GM11168 (cell line): ENCODE data around the gene HTT.

ENCODE experiments used
- in situ Hi-C: fragments of 300-500 bp; cut with MboI; formaldehyde crosslinking; loops from one replicate; pipeline ENCODE4 v1.12.0; 2022; ENCODE audit warnings: low sequenced_read_pairs; ENCODE audit not compliant: unreplicated experiment

HTT gene

DNA sequence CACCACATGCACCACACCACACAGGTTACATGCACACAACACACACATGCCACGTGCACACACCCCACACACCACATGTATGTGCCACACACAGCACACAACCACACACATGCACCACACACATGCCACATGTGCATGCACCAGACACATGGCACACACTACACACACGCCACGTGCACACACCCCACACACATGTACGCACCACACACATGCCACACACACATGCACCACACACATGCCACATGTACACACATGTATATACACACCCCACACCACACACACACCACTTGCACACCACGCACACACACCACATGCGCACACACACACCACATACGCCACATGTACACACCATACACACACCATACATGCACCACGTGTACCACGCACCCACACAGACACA lies 154.8 kb downstream of the HTT start:
- in situ Hi-C loops = no loop called here

DNA sequence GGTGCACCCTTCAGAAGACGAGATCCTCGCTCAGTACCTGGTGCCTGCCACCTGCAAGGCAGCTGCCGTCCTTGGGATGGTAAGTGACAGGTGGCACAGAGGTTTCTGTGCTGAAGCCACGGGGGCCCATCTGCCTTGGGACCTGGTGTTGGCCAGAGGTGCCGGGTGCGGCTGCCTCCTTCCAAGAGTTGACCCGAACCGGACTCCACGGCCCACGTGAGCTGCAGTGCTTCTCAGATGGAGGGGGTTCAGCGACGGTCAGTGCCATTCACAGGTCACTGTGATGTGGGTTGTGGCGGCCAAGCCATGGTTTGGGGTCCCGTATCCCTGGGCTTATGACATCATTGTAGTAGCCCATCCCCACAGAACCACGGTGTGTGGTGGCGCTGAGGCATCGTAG lies 155.5 kb downstream of the HTT start:
- in situ Hi-C loops = no loop called here

DNA sequence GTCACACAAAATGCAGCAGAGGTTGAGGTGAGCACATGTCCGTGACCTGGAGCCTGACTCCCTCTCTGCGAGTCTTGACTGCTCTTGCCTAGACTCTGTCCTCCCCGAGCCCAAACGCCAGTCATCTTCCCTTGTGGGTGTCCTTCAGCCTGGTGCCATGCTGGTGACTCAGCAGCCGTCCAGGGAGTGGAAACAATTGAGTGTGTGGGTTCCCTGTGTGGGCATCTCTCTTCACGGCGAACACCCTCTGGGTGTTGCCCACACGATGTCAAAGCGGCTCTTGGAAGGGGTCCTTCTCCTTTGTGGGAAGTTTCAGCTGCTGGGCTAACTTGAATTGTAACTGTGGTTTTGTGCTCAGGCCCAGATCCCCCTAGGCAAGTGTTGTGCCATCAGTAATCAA lies 157.0 kb downstream of the HTT start:
- in situ Hi-C loops = no loop called here

DNA sequence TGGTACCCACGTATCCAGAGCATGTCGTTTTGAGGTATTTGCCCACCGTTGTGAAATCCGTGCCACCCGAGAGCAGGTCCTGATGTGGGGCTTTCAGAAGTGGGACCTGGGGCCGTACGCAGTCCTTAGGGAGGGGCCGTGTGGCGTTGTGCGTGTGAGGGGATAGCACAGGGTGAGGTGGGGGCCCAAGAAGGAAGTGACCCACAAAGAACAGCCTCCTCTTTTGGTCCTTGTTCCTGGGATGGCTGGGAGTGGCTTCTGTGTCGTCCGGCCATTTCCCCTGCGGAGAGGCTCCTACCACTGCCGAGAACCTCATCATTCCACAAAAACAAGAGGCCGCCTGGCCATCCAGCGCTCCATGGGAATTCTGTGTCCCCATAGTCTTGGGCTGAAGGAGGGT lies 157.5 kb downstream of the HTT start:
- in situ Hi-C loops = no loop called here

DNA sequence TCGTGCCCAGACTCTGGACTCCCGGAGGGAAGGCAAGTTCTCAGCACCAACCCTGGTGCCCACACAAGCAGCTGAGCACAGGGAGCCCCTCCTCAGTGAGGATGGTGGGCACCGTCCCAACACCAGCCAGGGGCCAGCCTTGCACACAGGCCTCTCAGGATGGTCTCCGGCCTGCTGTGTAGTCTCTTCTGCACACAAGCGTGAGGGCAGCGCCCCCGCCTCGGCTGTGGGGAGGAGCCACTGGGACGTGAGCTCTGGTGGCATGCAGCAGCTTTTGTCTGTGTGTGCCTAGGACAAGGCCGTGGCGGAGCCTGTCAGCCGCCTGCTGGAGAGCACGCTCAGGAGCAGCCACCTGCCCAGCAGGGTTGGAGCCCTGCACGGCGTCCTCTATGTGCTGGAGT lies 158.4 kb downstream of the HTT start:
- in situ Hi-C loops = no loop called here

DNA sequence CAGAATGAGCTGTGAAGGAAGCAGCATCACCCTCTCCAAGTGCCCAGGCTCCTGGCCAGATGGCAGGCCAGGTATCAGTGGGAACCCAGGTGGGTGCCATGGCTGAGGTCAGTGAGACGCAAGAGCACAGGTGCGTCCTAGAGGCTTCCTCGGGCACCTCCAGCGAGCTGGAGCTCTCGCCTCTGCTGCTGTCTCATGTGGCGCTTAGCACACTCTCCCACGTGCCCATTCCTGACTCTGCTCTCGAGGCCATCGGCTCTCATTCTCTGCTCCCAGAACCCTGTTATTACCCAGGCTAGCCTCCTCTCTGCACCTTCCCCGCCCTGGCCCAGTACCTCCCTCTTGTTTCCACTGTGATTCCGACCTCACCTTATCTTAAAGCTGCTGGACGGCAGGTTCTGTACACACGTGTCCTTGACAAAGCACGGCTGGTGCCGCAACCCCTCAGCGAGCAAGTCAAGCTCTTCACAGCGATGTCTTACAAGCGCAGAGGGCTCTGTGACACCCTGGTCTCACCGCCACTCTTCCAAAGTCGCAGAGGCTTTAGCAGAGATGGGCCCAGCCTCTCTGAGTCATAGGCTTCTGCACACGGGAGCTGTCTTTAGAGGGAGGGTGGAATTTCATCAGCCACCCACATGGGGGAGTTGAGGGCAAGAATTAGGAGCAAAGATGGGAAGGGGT lies 159.1 kb downstream of the HTT start:
- in situ Hi-C loops = no loop called here

DNA sequence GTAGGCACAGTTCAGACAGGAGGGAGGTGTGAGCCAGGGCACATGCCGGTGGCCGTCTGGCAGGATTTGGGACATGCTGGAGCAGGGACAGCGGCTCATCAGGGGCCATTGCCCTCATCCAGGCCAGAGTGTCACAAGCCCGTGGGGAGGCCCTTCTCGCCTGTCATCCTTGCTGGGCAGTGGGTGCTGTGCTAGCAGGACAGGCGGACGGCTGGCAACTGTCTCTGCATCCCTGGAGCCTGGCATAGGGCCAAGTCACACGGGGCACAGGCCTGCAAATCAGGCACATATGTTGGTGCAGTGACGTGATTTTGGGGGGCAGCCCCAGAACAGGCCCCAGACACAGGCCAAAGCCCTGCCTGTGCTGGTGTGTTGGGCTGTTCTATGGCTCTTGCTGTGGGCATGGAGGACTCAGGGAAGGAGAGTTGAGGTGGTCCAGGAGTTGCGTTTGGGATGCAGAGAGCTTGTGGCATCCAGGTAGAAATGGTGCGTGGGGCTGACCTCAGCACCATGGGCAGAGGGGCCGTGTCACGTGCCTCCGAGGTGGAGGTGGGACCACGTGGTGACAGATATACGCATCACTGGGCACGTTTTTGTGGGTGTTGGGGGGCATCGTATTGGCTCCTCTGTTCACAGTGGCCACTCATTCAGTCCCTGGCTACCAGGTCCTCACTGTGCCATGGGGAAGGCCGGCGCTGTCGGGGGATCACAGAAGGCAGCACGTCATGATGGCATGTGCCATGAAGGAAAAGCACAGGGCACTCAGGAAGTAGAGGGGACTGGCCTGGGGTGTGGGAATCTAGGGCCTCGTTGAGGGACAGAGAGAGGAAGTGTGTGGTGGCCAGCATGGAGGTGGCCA lies 159.9 kb downstream of the HTT start:
- in situ Hi-C loops = no loop called here

DNA sequence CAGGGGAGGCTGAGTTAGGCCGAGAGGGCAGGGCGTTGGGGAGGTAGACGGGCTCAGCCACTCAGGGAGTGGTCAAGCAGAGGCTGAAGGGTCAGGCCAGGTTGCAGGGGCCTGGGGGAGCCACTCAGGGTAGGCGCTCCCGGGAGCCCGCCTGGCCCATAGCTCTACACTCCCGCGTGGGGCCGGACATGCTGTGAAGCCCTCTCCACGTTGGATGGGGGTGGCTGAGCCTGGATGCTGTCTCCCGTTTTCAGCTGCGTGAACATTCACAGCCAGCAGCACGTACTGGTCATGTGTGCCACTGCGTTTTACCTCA lies 160.5 kb downstream of the HTT start:
- in situ Hi-C loops = no loop called here

DNA sequence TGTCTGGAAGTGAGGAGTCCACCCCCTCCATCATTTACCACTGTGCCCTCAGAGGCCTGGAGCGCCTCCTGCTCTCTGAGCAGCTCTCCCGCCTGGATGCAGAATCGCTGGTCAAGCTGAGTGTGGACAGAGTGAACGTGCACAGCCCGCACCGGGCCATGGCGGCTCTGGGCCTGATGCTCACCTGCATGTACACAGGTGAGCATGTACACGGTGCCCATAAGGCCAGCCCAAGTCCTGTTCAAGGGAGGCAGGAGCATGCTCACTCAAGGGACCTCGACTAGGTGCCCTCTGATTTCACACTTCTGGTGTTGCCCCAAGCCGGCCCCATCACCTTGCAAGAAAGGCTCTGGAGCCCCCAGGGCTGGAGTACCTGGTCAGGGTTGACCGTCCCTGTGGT lies 161.1 kb downstream of the HTT start:
- in situ Hi-C loops = no loop called here

DNA sequence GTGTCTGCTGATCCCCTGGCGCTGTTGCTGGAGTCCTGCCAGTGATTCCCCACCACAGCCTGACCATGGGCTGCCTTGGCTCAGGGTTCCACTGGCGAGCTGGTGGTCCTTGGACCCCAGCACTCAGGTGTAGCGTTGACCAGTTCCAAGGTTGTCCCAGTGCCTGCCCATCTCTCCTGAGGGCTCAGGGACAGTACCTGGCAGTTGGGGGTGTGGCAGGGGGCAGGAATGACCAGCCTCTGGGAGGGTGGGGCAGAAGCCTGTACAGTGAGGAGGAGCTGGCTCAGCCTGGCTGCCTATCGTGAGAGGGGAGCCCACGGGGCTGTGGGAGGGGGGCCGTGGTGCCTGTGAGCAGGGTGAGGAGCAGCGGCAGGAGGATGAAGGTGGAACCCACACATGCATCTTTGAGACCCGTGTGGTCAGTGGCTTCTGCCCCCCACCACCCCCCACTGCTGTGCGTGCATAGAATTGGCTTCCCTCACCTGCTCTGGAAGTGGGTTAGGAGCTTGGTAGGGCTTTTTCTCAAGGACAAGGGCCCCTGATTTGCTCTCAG lies 161.9 kb downstream of the HTT start:
- in situ Hi-C loops = no loop called here

DNA sequence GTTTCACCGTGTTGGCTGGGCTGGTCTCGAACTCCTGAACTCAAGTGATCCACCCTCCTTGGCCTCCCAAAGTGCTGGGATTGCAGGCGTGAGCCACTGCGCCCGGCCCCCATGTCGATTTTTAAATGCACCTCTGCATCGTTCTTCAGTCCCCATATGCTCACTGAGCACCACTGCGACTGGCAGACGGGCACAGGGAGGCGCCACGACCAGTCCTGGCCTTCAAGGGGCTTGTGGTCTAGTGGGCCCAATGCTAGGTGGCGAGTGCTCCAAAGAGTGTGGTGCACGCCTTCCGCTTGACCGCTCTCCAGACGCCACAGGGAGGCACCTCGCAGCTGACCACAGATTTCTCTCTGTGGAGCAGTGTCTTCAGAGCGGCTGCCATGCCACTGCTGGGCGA lies 162.8 kb downstream of the HTT start:
- in situ Hi-C loops = no loop called here

DNA sequence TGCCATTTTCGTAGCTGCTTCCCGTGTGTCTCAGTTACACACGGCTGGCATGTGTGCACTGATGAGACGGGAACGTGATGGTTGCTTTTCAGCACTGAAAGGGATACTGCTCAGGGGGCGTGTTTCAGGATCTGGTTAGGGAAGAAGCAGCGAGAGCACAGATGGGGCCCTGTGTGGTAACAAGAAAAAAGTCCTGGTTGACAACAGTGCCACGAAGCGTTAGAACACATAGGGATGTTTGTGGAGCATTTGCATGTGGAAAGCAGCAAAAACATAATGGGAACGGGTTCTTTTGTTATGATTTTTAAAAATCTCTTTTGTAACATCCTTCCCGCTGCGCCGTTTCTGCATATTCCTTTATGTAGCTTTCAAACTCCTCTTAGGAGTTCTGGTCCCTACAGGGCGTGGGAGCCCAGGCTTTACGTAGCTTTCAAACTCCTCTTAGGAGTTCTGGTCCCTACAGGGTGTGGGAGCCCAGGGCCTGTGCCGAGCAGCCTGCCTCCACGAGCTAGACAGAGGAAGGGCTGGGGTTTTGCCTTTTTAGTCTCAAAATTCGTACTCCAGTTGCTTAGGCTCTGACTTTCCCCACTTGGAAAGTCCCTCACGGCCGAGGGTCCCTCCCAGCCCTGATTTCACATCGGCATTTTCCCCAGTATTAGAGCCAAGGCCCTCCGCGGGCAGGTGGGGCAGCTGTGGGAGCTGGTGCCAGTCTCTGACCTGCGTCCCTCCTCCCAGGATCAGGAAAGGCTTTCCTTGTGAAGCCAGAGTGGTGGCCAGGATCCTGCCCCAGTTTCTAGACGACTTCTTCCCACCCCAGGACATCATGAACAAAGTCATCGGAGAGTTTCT lies 163.5 kb downstream of the HTT start:
- in situ Hi-C loops = no loop called here

DNA sequence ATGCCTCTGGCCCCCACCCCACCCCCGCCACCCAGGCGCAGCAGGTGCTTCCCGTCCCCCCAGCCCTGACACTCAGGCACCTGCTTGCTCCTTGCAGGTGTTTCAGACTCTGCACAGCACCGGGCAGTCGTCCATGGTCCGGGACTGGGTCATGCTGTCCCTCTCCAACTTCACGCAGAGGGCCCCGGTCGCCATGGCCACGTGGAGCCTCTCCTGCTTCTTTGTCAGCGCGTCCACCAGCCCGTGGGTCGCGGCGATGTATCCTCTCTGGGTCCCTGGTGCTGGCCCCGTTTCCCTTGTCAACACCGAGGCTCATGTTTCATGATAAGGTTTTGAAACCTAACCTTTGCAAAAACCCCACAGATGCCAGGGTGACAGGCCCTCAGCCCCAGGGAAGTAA lies 164.2 kb downstream of the HTT start:
- in situ Hi-C loops = no loop called here

DNA sequence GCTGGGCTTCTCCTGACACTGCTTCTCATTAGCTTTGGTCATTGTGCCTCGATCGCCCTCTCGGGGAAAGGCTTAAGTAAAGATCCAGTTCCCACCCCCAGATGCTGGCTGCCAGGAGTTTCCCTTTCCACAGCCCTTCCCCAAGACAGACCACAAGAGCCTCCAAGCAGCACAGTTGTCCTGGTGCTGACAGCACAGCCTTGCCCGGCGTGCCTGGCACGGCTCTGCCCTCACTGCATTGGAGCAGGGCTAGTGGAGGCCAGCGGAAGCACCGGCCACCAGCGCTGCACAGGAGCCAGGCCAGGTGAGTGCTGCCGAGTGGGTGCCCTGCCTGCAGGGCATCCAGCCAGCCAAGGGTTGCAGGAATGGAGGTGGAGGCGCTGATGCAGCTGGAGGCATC lies 164.8 kb downstream of the HTT start:
- in situ Hi-C loops = no loop called here

DNA sequence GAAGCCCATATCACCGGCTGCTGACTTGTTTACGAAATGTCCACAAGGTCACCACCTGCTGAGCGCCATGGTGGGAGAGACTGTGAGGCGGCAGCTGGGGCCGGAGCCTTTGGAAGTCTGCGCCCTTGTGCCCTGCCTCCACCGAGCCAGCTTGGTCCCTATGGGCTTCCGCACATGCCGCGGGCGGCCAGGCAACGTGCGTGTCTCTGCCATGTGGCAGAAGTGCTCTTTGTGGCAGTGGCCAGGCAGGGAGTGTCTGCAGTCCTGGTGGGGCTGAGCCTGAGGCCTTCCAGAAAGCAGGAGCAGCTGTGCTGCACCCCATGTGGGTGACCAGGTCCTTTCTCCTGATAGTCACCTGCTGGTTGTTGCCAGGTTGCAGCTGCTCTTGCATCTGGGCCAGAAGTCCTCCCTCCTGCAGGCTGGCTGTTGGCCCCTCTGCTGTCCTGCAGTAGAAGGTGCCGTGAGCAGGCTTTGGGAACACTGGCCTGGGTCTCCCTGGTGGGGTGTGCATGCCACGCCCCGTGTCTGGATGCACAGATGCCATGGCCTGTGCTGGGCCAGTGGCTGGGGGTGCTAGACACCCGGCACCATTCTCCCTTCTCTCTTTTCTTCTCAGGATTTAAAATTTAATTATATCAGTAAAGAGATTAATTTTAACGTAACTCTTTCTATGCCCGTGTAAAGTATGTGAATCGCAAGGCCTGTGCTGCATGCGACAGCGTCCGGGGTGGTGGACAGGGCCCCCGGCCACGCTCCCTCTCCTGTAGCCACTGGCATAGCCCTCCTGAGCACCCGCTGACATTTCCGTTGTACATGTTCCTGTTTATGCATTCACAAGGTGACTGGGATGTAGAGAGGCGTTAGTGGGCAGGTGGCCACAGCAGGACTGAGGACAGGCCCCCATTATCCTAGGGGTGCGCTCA lies 165.8 kb downstream of the HTT start:
- in situ Hi-C loops = no loop called here

DNA sequence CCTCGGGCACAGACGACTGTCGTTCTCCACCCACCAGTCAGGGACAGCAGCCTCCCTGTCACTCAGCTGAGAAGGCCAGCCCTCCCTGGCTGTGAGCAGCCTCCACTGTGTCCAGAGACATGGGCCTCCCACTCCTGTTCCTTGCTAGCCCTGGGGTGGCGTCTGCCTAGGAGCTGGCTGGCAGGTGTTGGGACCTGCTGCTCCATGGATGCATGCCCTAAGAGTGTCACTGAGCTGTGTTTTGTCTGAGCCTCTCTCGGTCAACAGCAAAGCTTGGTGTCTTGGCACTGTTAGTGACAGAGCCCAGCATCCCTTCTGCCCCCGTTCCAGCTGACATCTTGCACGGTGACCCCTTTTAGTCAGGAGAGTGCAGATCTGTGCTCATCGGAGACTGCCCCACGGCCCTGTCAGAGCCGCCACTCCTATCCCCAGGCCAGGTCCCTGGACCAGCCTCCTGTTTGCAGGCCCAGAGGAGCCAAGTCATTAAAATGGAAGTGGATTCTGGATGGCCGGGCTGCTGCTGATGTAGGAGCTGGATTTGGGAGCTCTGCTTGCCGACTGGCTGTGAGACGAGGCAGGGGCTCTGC lies 166.5 kb downstream of the HTT start:
- in situ Hi-C loops = no loop called here

DNA sequence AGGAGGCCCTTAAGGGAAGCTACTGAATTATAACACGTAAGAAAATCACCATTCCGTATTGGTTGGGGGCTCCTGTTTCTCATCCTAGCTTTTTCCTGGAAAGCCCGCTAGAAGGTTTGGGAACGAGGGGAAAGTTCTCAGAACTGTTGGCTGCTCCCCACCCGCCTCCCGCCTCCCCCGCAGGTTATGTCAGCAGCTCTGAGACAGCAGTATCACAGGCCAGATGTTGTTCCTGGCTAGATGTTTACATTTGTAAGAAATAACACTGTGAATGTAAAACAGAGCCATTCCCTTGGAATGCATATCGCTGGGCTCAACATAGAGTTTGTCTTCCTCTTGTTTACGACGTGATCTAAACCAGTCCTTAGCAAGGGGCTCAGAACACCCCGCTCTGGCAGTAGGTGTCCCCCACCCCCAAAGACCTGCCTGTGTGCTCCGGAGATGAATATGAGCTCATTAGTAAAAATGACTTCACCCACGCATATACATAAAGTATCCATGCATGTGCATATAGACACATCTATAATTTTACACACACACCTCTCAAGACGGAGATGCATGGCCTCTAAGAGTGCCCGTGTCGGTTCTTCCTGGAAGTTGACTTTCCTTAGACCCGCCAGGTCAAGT lies 167.5 kb downstream of the HTT start:
- in situ Hi-C loops = no loop called here

DNA sequence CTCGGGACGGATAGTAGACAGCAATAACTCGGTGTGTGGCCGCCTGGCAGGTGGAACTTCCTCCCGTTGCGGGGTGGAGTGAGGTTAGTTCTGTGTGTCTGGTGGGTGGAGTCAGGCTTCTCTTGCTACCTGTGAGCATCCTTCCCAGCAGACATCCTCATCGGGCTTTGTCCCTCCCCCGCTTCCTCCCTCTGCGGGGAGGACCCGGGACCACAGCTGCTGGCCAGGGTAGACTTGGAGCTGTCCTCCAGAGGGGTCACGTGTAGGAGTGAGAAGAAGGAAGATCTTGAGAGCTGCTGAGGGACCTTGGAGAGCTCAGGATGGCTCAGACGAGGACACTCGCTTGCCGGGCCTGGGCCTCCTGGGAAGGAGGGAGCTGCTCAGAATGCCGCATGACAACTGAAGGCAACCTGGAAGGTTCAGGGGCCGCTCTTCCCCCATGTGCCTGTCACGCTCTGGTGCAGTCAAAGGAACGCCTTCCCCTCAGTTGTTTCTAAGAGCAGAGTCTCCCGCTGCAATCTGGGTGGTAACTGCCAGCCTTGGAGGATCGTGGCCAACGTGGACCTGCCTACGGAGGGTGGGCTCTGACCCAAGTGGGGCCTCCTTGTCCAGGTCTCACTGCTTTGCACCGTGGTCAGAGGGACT lies 168.8 kb downstream of the HTT start:
- in situ Hi-C loops = no loop called here

DNA sequence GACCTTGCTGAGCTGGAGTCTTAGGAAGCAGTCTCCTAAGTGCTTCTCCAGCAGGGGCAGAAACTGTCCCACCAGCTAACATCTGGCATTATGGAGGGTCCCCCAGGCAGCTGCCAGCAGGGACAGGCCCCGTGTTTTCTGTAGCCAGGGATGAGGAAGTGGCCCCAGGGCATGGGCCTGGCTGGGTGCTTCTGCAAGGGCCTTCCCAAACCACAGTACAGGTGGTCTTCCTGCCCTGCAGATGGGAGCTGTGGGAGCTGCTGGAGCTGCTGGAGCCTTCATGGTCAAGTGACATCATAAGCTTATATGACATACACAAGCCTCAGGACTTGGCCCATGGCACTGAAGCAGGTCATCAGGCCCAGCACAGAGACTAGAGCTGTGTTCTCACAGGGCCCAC lies 169.5 kb downstream of the HTT start:
- in situ Hi-C loops = no loop called here
